ENCODE results near the gene KIAA2012. TPM values are rescaled to one million over a fixed set of nuclear protein-coding genes. Genes with fewer than 3 reads are reported as not detected.

KIAA2012 gene
- polyA plus RNA-seq, 3 donors: not detected

- Histone ChIP-seq H3K27me3 (ENCODE audit: control insufficient read depth in 2 of 2, insufficient read depth in 2 of 2, low read length in 2 of 2) (peaks cover 68 to 87% of the 10 kb centered on the region in 2 donors), H3K4me2 (replicated peaks; ENCODE audit: extremely low read depth, low read length, poor library complexity, severe bottlenecking) (peak overlapping the region; percentile 90), H3K4me1 (ENCODE audit: control insufficient read depth in 1 of 2, insufficient read depth in 2 of 2, low read length in 2 of 2) (peaks cover 23 to 35% of the 10 kb centered on the region in 2 donors), H2AFZ (ENCODE audit: insufficient read depth, low read depth, low read length, poor library complexity, severe bottlenecking) (peak overlapping the region; percentile 95), H3K79me2 (ENCODE audit: insufficient read depth, low read length) (no peaks in the 10 kb centered on the region), H3K36me3 (replicated peaks in 1 of 2; ENCODE audit: control insufficient read depth in 1 of 2, insufficient read depth in 2 of 2, low read length in 2 of 2) (no peaks in the 10 kb centered on the region), H3K9me3 (replicated peaks in 1 of 2; ENCODE audit: control insufficient read depth in 1 of 2, insufficient read depth in 1 of 2, low read length in 2 of 2) (peaks cover 11 to 27% of the 10 kb centered on the region in 2 donors), H3K9ac (ENCODE audit: insufficient read depth, low read length, poor library complexity, severe bottlenecking) (no peak overlapping the region), H3K4me3 (replicated peaks in 1 of 3; ENCODE audit: low read depth in 2 of 3, low read length in 3 of 3) (peak overlapping the region in 2 of 3 experiments; percentile 33 to 87), H4K20me1 (ENCODE audit: insufficient read depth, low read length) (no peaks in the 10 kb centered on the region), H3K27ac (ENCODE audit: low read depth in 1 of 2, low read length in 2 of 2) (no peak overlapping the region)
- H3K36me3 Mint-ChIP-seq: peaks cover 8 to 11% of the 10 kb centered on the region in 2 donors
- peaks cover 18% of the 10 kb centered on the region for H3K4me1 Mint-ChIP-seq
- peaks cover 40 to 54% (median 48%) of the 10 kb centered on the region in 3 donors for H3K27me3 Mint-ChIP-seq (ENCODE audit: low read depth in 3 of 3)
- TF ChIP-seq, protein P1, sequence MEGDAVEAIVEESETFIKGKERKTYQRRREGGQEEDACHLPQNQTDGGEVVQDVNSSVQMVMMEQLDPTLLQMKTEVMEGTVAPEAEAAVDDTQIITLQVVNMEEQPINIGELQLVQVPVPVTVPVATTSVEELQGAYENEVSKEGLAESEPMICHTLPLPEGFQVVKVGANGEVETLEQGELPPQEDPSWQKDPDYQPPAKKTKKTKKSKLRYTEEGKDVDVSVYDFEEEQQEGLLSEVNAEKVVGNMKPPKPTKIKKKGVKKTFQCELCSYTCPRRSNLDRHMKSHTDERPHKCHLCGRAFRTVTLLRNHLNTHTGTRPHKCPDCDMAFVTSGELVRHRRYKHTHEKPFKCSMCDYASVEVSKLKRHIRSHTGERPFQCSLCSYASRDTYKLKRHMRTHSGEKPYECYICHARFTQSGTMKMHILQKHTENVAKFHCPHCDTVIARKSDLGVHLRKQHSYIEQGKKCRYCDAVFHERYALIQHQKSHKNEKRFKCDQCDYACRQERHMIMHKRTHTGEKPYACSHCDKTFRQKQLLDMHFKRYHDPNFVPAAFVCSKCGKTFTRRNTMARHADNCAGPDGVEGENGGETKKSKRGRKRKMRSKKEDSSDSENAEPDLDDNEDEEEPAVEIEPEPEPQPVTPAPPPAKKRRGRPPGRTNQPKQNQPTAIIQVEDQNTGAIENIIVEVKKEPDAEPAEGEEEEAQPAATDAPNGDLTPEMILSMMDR (IDR thresholded peaks at IDR 0.05): peak; percentile 35
- peaks cover 0 to 12% (median 9%) of the 10 kb centered on the region in 7 donors for H3K9me3 Mint-ChIP-seq
- peak overlapping the region in 2 of 7 donors; percentile 13 to 75 for H3K27ac Mint-ChIP-seq
- intact Hi-C loops (cut with micrococcal nuclease): no loop called here
- H3K4me3 Mint-ChIP-seq: no peak overlapping the region
- WGBS (ENCODE audit: insufficient coverage): 40% methylated on average over 70 of the region's 78 CpGs
- DNase-seq: peak; percentile 33 to 37 (median 34)
Measured at GRCh38 chr2:202035089-202035940, 37.7 kb upstream of the KIAA2012 start.

DNA sequence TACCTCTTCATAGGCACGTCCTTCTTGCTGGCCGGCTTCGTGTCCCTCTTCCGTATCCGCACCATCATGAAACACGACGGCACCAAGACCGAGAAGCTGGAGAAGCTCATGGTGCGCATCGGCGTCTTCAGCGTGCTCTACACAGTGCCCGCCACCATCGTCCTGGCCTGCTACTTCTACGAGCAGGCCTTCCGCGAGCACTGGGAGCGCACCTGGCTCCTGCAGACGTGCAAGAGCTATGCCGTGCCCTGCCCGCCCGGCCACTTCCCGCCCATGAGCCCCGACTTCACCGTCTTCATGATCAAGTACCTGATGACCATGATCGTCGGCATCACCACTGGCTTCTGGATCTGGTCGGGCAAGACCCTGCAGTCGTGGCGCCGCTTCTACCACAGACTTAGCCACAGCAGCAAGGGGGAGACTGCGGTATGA lies 37.1 kb upstream of the KIAA2012 start:
- no peaks in the 10 kb centered on the region for H3K36me3 ChIP-seq (replicated peaks in 1 of 2; ENCODE audit: control insufficient read depth in 1 of 2, insufficient read depth in 2 of 2, low read length in 2 of 2)
- no peaks in the 10 kb centered on the region for H3K79me2 ChIP-seq (ENCODE audit: insufficient read depth, low read length)
- H3K4me1 ChIP-seq (ENCODE audit: control insufficient read depth in 1 of 2, insufficient read depth in 2 of 2, low read length in 2 of 2): peaks cover 23 to 35% of the 10 kb centered on the region in 2 donors
- TF ChIP-seq, protein P1 (IDR thresholded peaks at IDR 0.05): no peak
- peaks cover 11 to 27% of the 10 kb centered on the region in 2 donors for H3K9me3 ChIP-seq (replicated peaks in 1 of 2; ENCODE audit: control insufficient read depth in 1 of 2, insufficient read depth in 1 of 2, low read length in 2 of 2)
- H3K36me3 Mint-ChIP-seq: peaks cover 8 to 11% of the 10 kb centered on the region in 2 donors
- no peak overlapping the region for H3K27ac Mint-ChIP-seq
- H3K27me3 Mint-ChIP-seq (ENCODE audit: low read depth in 3 of 3): peaks cover 36 to 51% (median 42%) of the 10 kb centered on the region in 3 donors
- H3K9ac ChIP-seq (ENCODE audit: insufficient read depth, low read length, poor library complexity, severe bottlenecking): no peak overlapping the region
- WGBS (ENCODE audit: insufficient coverage): 96% methylated on average over 25 of the region's 32 CpGs
- H4K20me1 ChIP-seq (ENCODE audit: insufficient read depth, low read length): no peaks in the 10 kb centered on the region
- H2AFZ ChIP-seq (ENCODE audit: insufficient read depth, low read depth, low read length, poor library complexity, severe bottlenecking): no peak overlapping the region
- H3K27me3 ChIP-seq (ENCODE audit: control insufficient read depth in 2 of 2, insufficient read depth in 2 of 2, low read length in 2 of 2): peaks cover 70 to 85% of the 10 kb centered on the region in 2 donors
- H3K4me2 ChIP-seq (replicated peaks; ENCODE audit: extremely low read depth, low read length, poor library complexity, severe bottlenecking): no peak overlapping the region
- no peak for DNase-seq
- H3K9me3 Mint-ChIP-seq: peaks cover 0 to 12% (median 9%) of the 10 kb centered on the region in 7 donors
- H3K4me3 Mint-ChIP-seq: no peak overlapping the region
- peaks cover 18% of the 10 kb centered on the region for H3K4me1 Mint-ChIP-seq
- H3K4me3 ChIP-seq (replicated peaks in 1 of 3; ENCODE audit: low read depth in 2 of 3, low read length in 3 of 3): no peak overlapping the region
- intact Hi-C loops (cut with micrococcal nuclease): no loop called here
- H3K27ac ChIP-seq (ENCODE audit: low read depth in 1 of 2, low read length in 2 of 2): no peak overlapping the region

All from CD14-positive monocyte (primary cell).